HG03175 (cell line): ENCODE data around the gene ECE2.
A peak's percentile ranks its signal among the peaks of the same experiment; 100 is the strongest.

Experiments used
- ATAC-seq: cut with Tn5 transposase; IDR thresholded peaks from one replicate; pipeline ENCODE4 v1.9.1; 2021; ENCODE audit warnings: mild to moderate bottlenecking, moderate library complexity; ENCODE audit not compliant: unreplicated experiment

ECE2 gene

GRCh38 chr3:184240384-184241140, 35.3 kb upstream of the ECE2 start:
- ATAC-seq: no peak

GRCh38 chr3:184241141-184241446, 34.7 kb upstream of the ECE2 start:
- no peak for ATAC-seq

- ATAC-seq: no peak
Measured at GRCh38 chr3:184241447-184242296, 34.1 kb upstream of the ECE2 start.

GRCh38 chr3:184242297-184242685, 33.5 kb upstream of the ECE2 start:
- ATAC-seq: no peak

GRCh38 chr3:184248454-184249411, 27.1 kb upstream of the ECE2 start, which contains the start of gene ALG3:
ALG3 (minus strand) TSS chr3:184248962; CDS start chr3:184248940, 22 bp downstream.
- peak; percentile 57 for ATAC-seq

- peak; percentile 91 for ATAC-seq
Measured at GRCh38 chr3:184249412-184250166, 26.2 kb upstream of the ECE2 start, which contains the start of gene EEF1AKMT4. EEF1AKMT4 (plus strand) TSS chr3:184249672; CDS start chr3:184249695, 23 bp downstream.

- peak; percentile 65 for ATAC-seq
Measured at GRCh38 chr3:184250167-184250828, 25.5 kb upstream of the ECE2 start.

GRCh38 chr3:184255291-184256039, 20.4 kb upstream of the ECE2 start:
- no peak for ATAC-seq

- no peak for ATAC-seq
Measured at GRCh38 chr3:184257083-184257915, 18.5 kb upstream of the ECE2 start.

GRCh38 chr3:184258926-184259325, 16.9 kb upstream of the ECE2 start:
- ATAC-seq: no peak

- no peak for ATAC-seq
Measured at GRCh38 chr3:184259396-184259877, 16.4 kb upstream of the ECE2 start.

GRCh38 chr3:184259878-184260723, 15.7 kb upstream of the ECE2 start:
- peak; percentile 42 for ATAC-seq

- peak; percentile 10 for ATAC-seq
Measured at GRCh38 chr3:184260724-184261269, 15.0 kb upstream of the ECE2 start.

GRCh38 chr3:184261270-184261853, 14.5 kb upstream of the ECE2 start, which contains the start of gene CAMK2N2:
CAMK2N2 (minus strand) TSS chr3:184261553; CDS start chr3:184261285, 268 bp downstream.
- ATAC-seq: peak; percentile 40

- no peak for ATAC-seq
Measured at GRCh38 chr3:184261854-184262763, 13.7 kb upstream of the ECE2 start.
